Suprapubic skin (tissue), 4 donors: ENCODE results near the gene LMF1.

Source experiments
- CTCF ChIP-seq, 2 donors: fragments of 200-600 bp in 1 of 2; fragments of 450-650 bp in 1 of 2; sonication (generic) in 1 of 2; IDR thresholded peaks; one replicate each; pipeline ENCODE4 v1.5.1; 2016 to 2019; ENCODE audit warnings: antibody characterized with exemption in 2 of 2, mild to moderate bottlenecking in 1 of 2, moderate library complexity in 1 of 2
- POLR2A ChIP-seq, 2 donors: fragments of 450-650 bp; IDR thresholded peaks; one replicate each; pipeline ENCODE4 v1.6.1; 2017; ENCODE audit warnings: antibody characterized with exemption in 2 of 2, mild to moderate bottlenecking in 2 of 2, moderate library complexity in 2 of 2
- POLR2AphosphoS5 ChIP-seq, 3 donors: sonication (generic); formaldehyde crosslinking; IDR thresholded peaks; one replicate each; pipeline ENCODE4 v1.6.1; 2017; ENCODE audit warnings: antibody characterized with exemption in 3 of 3

DNA sequence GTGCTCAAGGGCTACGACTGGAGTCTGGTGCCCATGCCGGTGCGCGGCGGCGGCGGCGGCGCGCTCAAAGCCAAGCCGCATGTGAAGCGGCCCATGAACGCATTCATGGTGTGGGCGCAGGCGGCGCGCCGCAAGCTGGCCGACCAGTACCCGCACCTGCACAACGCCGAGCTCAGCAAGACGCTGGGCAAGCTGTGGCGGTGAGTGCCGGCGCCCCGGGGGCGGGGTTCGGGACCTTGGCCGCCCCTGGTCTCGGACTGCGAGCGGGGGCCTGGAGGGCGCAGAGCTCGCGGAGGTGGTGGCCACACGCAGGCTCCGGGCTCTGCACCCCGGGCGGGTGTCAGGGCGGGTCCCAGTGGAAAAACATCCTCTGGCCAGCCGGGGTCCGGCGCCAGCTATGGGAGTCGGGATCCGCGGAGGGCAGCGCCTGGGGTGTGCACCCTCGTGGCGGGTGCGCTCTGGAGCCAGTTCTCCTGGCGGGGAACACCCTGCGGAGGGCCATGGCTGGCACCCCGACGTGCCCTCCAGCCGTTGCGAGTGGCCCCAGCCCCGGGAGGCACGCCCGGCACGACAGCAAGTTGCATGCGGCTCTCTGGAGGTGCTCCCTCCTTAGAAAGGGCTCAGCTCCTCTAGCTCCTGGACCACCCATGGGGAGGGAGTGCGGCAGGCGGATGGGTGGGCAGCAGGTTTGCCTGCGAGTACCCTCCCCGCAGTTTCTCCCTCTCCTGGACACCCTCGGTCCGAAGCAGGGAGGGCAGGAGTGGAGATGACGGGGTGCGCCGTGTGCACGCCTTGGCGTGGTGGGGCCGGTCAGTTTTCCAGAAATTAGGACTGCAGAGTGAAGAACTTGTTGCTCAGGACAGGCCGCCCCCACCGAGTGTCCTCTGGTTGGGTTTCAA, 11.6 kb upstream of the LMF1 start:
- no peak for TF ChIP-seq CTCF (IDR thresholded peaks at IDR 0.05)
- no peak for TF ChIP-seq POLR2A (IDR thresholded peaks at IDR 0.05)
- no peak for TF ChIP-seq POLR2AphosphoS5 (IDR thresholded peaks at IDR 0.05)
